ENCODE measurements around the gene ATL1. TPM values are rescaled to one million over a fixed set of nuclear protein-coding genes. Genes with fewer than 3 reads are reported as not detected.

ATL1 gene
- total and polyA plus RNA-seq, 2 of the 13 experiments (the other 11 are each of a cell fraction or from before 2014, with no cell fraction given), result 0.60 to 0.65 TPM

DNA sequence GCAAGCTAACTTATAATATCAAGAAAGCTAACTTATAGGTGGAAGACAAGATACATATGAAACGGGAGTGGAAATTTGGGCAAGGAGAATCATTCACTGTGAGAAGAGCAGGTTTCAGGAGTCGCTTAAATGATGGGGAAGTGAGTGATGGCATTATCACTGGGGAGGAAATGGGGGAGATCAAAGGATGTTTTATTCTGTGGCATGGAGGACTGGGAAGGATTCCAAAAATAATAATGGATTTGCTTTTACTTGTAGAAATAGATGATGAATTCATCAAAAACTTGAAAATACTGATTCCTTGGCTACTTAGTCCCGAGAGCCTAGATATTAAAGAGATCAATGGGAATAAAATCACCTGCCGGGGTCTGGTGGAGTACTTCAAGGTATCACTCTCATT is 60.4 kb downstream of the ATL1 start:
- WGBS (ENCODE audit: low lambda C conversion rate), result 62% methylated on average over 4 of the region's 4 CpGs
- H3K27me3 ChIP-seq (ENCODE audit: control insufficient read depth in 1 of 2, insufficient read depth in 2 of 2, low read length in 2 of 2), result no peaks in the 10 kb centered on the region; a peak in 1 of 5 replicates
- no peak overlapping the region for H3K27ac ChIP-seq (ENCODE audit: extremely low read length, insufficient read depth, low read length)
- H3K4me3 ChIP-seq (replicated peaks in 1 of 3; ENCODE audit: insufficient read depth in 1 of 3, low read depth in 2 of 3, low read length in 3 of 3), result no peak overlapping the region
- H3K36me3 ChIP-seq (replicated peaks in 1 of 2; ENCODE audit: control insufficient read depth in 1 of 2, insufficient read depth in 2 of 2, low read length in 2 of 2), result no peaks in the 10 kb centered on the region
- DNase-seq (ENCODE audit: low spot score) (no peak), ATAC-seq (no peak), FAIRE-seq (no peak)
- CTCF ChIA-PET (ENCODE audit: low intra/inter-chr PET ratio, low total read pairs), result interaction anchor here (1.2 to 1.9 kb wide), 3 partner anchors 20 to 157 kb away, joined by 5 to 9 read pairs (median 7); no protein-coding TSS in a partner anchor
- H3K4me1 ChIP-seq (ENCODE audit: insufficient read depth, low read length), result peaks cover 4% of the 10 kb centered on the region
- no TSS peak for BruUV-seq (replicated peaks)
- no peaks in the 10 kb centered on the region for H4K20me1 ChIP-seq (ENCODE audit: insufficient read depth, low read length)
- intact Hi-C loops (cut with micrococcal nuclease; ENCODE audit: unreplicated experiment), result no loop called here
- H3K9ac ChIP-seq (ENCODE audit: insufficient read depth, low read depth, low read length), result no peak overlapping the region
- no peaks in the 10 kb centered on the region for H3K79me2 ChIP-seq (ENCODE audit: insufficient read depth, low read length)
- H2AFZ ChIP-seq (ENCODE audit: low read length), result no peak overlapping the region
- TF ChIP-seq XRCC5 (optimal IDR thresholded peaks at IDR 0.05; ENCODE audit: low read length) (no peak), CREM (IDR thresholded peaks at IDR 0.05) (no peak), CREM (CRISPR knock-in tag; IDR thresholded peaks at IDR 0.05) (no peak), ZNF501 (CRISPR knock-in tag; IDR thresholded peaks at IDR 0.05) (no peak), CENPT (CRISPR knock-in tag; IDR thresholded peaks at IDR 0.05; ENCODE audit: low read depth) (no peak), DMTF1 (CRISPR knock-in tag; IDR thresholded peaks at IDR 0.05) (no peak)
- TF ChIP-seq, protein P1, sequence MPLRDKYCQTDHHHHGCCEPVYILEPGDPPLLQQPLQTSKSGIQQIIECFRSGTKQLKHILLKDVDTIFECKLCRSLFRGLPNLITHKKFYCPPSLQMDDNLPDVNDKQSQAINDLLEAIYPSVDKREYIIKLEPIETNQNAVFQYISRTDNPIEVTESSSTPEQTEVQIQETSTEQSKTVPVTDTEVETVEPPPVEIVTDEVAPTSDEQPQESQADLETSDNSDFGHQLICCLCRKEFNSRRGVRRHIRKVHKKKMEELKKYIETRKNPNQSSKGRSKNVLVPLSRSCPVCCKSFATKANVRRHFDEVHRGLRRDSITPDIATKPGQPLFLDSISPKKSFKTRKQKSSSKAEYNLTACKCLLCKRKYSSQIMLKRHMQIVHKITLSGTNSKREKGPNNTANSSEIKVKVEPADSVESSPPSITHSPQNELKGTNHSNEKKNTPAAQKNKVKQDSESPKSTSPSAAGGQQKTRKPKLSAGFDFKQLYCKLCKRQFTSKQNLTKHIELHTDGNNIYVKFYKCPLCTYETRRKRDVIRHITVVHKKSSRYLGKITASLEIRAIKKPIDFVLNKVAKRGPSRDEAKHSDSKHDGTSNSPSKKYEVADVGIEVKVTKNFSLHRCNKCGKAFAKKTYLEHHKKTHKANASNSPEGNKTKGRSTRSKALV (CRISPR knock-in tag; IDR thresholded peaks at IDR 0.05), result no peak
- in situ Hi-C loops (cut with HindIII; ENCODE audit: extremely low pct_ligation_motif_present, low pct_unique_long_range_greater_than_20kb), result no loop called here
- no peak overlapping the region for H3K4me2 ChIP-seq (ENCODE audit: low read depth, low read length)
- POLR2A ChIA-PET, result no interaction called here
- H3K9me3 ChIP-seq (ENCODE audit: low read length), result no peaks in the 10 kb centered on the region

All from HepG2 (cell line).